Measurements from ENCODE around the gene TPPP2.

Gene TPPP2

DNA sequence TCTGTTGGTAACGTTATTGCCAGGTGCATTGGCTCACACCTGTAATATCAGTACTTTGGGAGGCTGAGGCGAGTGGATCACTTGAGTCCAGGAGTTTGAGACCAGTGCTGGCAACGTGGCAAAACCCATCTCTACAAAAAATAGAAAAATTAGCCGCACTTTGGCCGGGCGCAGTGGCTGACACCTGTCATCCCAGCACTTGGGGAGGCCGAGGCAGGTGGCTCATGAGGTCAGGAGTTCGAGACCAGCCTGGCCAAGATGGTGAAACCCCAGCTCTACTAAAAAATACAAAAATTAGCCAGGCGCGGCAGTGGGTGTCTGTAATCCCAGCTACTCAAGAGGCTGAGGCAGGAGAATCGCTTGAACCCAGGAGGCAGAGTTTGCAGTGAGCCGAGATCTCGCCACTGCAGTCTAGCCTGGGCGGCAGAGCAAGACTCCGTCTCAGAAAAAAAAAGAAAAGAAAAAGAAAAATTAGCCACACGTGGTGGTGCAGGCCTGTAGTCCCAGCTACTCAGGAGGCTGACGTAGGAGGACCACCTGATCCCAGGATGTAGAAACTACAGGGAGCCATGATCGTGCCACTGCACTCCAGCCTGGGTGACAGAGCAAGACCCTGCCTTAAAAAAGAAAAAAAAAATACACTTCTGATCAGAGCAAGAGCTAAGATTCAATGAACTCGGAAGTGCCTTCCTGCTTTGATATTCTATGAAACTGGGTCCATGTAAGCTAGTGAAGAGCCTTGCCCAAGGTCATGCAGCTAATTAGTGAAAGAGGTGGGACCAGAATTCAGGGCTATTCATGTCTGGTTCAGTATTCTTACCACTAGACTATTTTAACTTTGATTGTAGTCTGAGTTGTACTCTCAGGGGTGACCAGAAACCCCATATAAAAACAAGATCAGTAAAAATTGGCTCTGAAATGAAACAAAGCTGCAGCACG, 23.4 kb downstream of the TPPP2 start:
- no peak for TF ChIP-seq POLR2A (IDR thresholded peaks at IDR 0.05; ENCODE audit: low read depth, low read length)
- FAIRE-seq (no peak), DNase-seq (ENCODE audit: insufficient read length, low spot score) (no peak)

DNA sequence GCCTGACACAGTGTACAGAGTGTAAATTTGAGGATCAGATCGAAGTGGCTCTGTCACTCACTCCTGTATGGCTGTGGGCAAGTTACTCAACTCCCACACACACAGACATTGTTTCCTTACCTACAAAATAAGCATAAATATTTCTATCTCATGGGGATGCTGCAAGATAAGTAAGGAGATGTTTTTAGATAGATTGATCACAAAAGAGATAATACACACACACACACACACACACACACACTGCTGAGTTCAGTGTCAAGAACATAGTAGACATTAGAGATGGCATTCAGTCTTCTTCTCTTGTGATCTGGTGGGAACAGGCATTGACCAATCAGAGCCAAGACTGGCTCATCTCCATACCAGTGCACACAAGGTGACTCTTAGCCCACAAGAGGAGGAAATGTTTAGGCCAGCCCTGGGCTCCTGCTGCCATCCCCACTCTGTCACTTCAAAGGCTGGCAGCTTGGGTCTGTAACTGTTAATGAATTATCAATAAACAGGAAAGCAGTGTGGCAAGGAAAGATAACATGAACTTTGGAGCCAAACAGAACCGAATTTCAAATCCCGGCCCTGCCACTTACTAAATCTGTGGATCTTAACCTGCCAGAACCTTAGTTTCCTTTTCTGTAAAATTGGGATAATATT, 24.2 kb downstream of the TPPP2 start:
- FAIRE-seq (no peak), DNase-seq (ENCODE audit: insufficient read length, low spot score) (no peak)
- no peak for TF ChIP-seq POLR2A (IDR thresholded peaks at IDR 0.05; ENCODE audit: low read depth, low read length)

DNA sequence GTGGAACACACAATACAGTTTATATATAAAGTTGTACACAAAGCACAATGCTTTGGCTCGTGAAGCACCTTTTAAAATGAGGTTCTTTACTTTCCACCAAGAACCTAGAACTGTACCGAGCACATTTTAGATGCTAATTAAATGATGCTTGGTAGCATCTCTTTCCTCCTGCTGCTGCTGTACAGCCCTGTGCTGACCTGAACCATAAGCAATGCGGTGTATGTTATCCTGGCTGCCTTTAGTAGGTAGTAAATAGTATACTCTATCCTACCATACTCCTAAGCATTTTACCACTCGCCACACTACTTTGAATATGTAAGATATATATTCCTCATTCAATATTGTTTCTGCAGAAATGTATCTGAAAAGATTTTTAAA, 24.7 kb downstream of the TPPP2 start:
- FAIRE-seq (no peak), DNase-seq (ENCODE audit: insufficient read length, low spot score) (no peak)
- no peak for TF ChIP-seq POLR2A (IDR thresholded peaks at IDR 0.05; ENCODE audit: low read depth, low read length)

GRCh38 chr14:21055432-21056117, 25.6 kb downstream of the TPPP2 start:
- no peak for TF ChIP-seq POLR2A (IDR thresholded peaks at IDR 0.05; ENCODE audit: low read depth, low read length)
- DNase-seq (ENCODE audit: insufficient read length, low spot score) = no peak
- no peak for FAIRE-seq

- FAIRE-seq (no peak), DNase-seq (ENCODE audit: insufficient read length, low spot score) (no peak)
- no peak for TF ChIP-seq POLR2A (IDR thresholded peaks at IDR 0.05; ENCODE audit: low read depth, low read length)
Observed at GRCh38 chr14:21056520-21057163, 26.6 kb downstream of the TPPP2 start.

DNA sequence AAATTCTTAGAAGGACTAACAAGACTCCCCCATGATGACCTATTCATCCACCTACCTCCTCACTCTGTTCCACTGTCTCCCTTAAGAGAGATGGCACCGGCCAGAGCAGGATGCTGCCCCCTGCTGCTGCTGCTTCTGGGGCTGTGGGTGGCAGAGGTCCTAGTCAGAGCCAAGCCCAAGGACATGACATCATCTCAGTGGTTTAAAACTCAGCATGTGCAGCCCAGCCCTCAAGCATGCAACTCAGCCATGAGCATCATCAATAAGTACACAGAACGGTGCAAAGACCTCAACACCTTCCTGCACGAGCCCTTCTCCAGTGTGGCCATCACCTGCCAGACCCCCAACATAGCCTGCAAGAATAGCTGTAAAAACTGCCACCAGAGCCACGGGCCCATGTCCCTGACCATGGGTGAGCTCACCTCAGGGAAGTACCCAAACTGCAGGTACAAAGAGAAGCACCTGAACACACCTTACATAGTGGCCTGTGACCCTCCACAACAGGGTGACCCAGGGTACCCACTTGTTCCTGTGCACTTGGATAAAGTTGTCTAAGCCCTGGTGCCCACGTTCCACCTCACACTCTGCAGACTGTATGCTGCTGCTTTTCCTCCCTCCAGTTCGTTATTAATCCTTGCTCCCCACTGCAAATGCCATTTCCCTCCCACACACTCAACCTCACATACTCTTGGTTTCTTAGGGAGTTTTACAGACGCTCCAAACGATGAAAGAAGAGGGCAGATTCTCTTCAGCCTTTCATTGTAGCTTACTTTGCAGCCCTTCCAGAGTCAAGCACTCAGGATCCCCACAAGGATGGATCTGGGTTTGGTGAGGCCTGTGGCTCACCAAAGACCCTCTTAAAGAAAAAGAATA, 28.0 kb downstream of the TPPP2 start, which contains the start of gene RNASE8:
RNASE8 (plus strand) TSS at position 20 of the 873 bp plus-strand sequence; CDS start at position 91, 71 bp downstream.
- no peak for DNase-seq (ENCODE audit: insufficient read length, low spot score)
- TF ChIP-seq POLR2A (IDR thresholded peaks at IDR 0.05; ENCODE audit: low read depth, low read length) = no peak
- no peak for FAIRE-seq

GRCh38 chr14:21058903-21059302, 28.9 kb downstream of the TPPP2 start:
- TF ChIP-seq POLR2A (IDR thresholded peaks at IDR 0.05; ENCODE audit: low read depth, low read length) = no peak
- FAIRE-seq (no peak), DNase-seq (ENCODE audit: insufficient read length, low spot score) (no peak)

GRCh38 chr14:21059842-21060613, 30.0 kb downstream of the TPPP2 start:
- FAIRE-seq = no peak
- DNase-seq (ENCODE audit: insufficient read length, low spot score) = no peak

DNA sequence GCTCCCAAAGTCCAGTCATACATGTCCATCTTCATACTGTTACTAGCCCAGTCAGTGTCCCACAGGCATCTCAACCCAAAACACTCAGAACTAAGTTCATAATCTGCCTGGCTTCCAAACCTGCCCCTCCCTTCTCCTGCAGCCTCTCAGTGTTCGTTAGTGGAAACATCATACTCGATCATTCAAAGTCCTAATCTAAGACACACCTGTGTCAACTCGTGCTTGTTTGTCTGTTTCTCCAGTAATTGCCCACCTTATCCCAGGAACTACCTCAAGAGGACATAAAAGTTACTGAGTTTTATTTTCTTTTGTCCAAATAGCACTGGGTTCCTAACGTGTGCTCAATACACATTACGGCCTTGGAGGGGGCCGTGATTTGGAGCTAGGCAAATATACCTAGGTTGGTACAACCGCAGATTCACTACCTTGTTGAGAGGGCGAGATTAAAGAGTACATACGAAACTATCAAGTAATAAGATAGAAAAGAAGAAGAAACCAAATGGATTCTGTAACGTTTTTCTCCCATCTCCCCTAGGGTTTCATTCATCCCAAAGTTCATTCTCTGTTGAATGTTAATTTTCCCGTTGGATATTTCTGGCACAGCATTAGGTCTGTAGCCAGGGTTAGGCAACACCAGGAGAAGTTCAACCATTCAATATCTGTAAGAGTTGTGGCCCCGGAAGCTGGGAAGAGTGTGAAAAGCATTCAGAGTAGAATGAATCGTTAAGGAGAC, 30.8 kb downstream of the TPPP2 start:
- no peak for FAIRE-seq
- no peak for TF ChIP-seq POLR2A (IDR thresholded peaks at IDR 0.05; ENCODE audit: low read depth, low read length)

More at GRCh38 chr14:21059842-21060613, 30.0 kb downstream of the TPPP2 start:
- no peak for TF ChIP-seq POLR2A (IDR thresholded peaks at IDR 0.05; ENCODE audit: low read depth, low read length)

DNA sequence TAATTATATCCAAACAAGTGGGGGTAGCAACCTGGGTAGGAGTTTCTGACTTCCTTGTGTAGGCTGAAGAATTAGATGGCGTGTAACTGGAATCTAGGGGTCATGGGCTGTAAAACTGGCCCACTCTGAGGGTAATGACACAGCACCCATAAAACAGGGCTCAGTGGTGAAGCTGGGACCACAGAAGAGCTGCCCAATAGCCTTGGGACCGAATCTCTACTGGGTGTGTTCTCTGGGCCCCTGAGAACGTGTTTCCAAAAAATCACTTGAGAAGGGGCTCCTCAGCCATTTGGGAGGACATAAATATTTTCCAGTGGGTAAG, 31.3 kb downstream of the TPPP2 start:
- no peak for TF ChIP-seq POLR2A (IDR thresholded peaks at IDR 0.05; ENCODE audit: low read depth, low read length)
- FAIRE-seq (no peak), DNase-seq (ENCODE audit: insufficient read length, low spot score) (no peak)

More for the DNA sequence above, 30.8 kb downstream of the TPPP2 start:
- DNase-seq (ENCODE audit: insufficient read length, low spot score) = no peak

GRCh38 chr14:21063479-21063878, 33.5 kb downstream of the TPPP2 start:
- DNase-seq (ENCODE audit: insufficient read length, low spot score) = no peak
- no peak for TF ChIP-seq POLR2A (IDR thresholded peaks at IDR 0.05; ENCODE audit: low read depth, low read length)
- peak; percentile 86 for FAIRE-seq

All from H54 (cell line).